Breast epithelium (tissue), 4 donors: Measurements from ENCODE around the gene TMPRSS6. TPM values are rescaled to one million over a fixed set of nuclear protein-coding genes. Genes with fewer than 3 reads are reported as not detected.
A peak's percentile ranks its signal among the peaks of the same experiment; 100 is the strongest.

Experiments used
- DNase-seq, 2 donors: peaks; one replicate each; pipeline ENCODE4 v3.0.0-alpha.2; 2019; ENCODE audit warnings: low spot score in 2 of 2
- H3K27ac ChIP-seq, 2 donors: fragments of 200-600 bp; sonication (generic) in 1 of 2; one replicate each; pipeline ENCODE4 v1.5.1; 2016 to 2019; ENCODE audit warnings: mild to moderate bottlenecking in 1 of 2
- H3K27me3 ChIP-seq, 2 donors: fragments of 200-600 bp; sonication (generic) in 1 of 2; one replicate each; pipeline versions ENCODE4 v1.5.1 to v1.6.0; 2017 to 2019; ENCODE audit warnings: control low read depth in 1 of 2, mild to moderate bottlenecking in 1 of 2
- H3K36me3 ChIP-seq: fragments of 200-600 bp; one replicate; pipeline ENCODE4 v1.5.1; 2019
- H3K4me1 ChIP-seq, 2 donors: fragments of 200-600 bp; sonication (generic); one replicate each; pipeline ENCODE4 v1.5.1; 2016 to 2019; ENCODE audit warnings: control low read depth in 1 of 2
- H3K4me3 ChIP-seq, 3 donors: fragments of 200-600 bp; sonication (generic); 1 replicate in 2 of 3; 2 replicates in 1 of 3; pipeline ENCODE4 v1.5.1; 2016 to 2019; ENCODE audit warnings: mild to moderate bottlenecking in 3 of 3, moderate library complexity in 2 of 3
- H3K9me3 ChIP-seq, 2 donors: fragments of 200-600 bp; sonication (generic) in 1 of 2; one replicate each; pipeline ENCODE4 v1.5.1; 2016 to 2019; ENCODE audit warnings: control low read depth in 1 of 2
- CTCF ChIP-seq, 3 donors: fragments of 450-650 bp; IDR thresholded peaks; one replicate each; pipeline ENCODE4 v1.5.1; 2016 to 2017; ENCODE audit warnings: antibody characterized with exemption in 3 of 3, mild to moderate bottlenecking in 3 of 3, moderate library complexity in 3 of 3
- POLR2A ChIP-seq: fragments of 450-650 bp; IDR thresholded peaks from one replicate; pipeline ENCODE4 v1.6.1; 2016; ENCODE audit warnings: antibody characterized with exemption, mild to moderate bottlenecking, moderate library complexity
- POLR2AphosphoS5 ChIP-seq, 3 donors: sonication (generic); formaldehyde crosslinking; IDR thresholded peaks; one replicate each; pipeline ENCODE4 v1.6.1; 2017; ENCODE audit warnings: antibody characterized with exemption in 3 of 3
- intact Hi-C: fragments of 100-400 bp; cut with DNase I; formaldehyde crosslinking; loops from one replicate; pipeline ENCODE4 v1.15.1; 2023; ENCODE audit warnings: low total_unique reads
- total RNA-seq, 3 donors: library from RNA; depleted of rRNA; stranded (reverse); fragments of >200 nt; gene quantifications; one replicate each; pipeline ENCODE4 v1.1.0, GENCODE V29; 2016

Gene TMPRSS6
- total RNA-seq, 3 donors from 2014 or later = 0.88 TPM; not detected in 2

GRCh38 chr22:37051391-37052385 lies 57.8 kb downstream of the TMPRSS6 start, which contains the start of gene KCTD17:
Gene KCTD17 (plus strand): TSS chr22:37051742. CDS start chr22:37051761, 19 bp downstream.
- Histone ChIP-seq H3K9me3 (no peaks in the 10 kb centered on the region), H3K27ac (no peak within 1 kb of the TSS), H3K4me1 (no peaks in the 10 kb centered on the region), H3K36me3 (no peaks in the 10 kb centered on the region), H3K4me3 (peak within 1 kb of the TSS; percentile 66 to 94 (median 69)), H3K27me3 (no peaks in the 10 kb centered on the region)
- TF ChIP-seq POLR2A (no peak), POLR2AphosphoS5 (IDR thresholded peaks at IDR 0.05) (no peak), CTCF (IDR thresholded peaks at IDR 0.05) (no peak)
- intact Hi-C loops = no loop called here
- no peak for DNase-seq

- Histone ChIP-seq H3K9me3 (no peaks in the 10 kb centered on the region), H3K27me3 (no peaks in the 10 kb centered on the region), H3K36me3 (no peaks in the 10 kb centered on the region), H3K4me3 (peak overlapping the region in 2 of 3 donors; percentile 66 to 94), H3K4me1 (no peaks in the 10 kb centered on the region), H3K27ac (no peak overlapping the region)
- no peak for TF ChIP-seq POLR2A
- intact Hi-C loops = no loop called here
- DNase-seq = no peak
These were observed 58.6 kb downstream of the TMPRSS6 start for GRCh38 chr22:37050913-37051312.

- Histone ChIP-seq H3K4me1 (no peaks in the 10 kb centered on the region), H3K4me3 (no peak overlapping the region), H3K27ac (no peak overlapping the region), H3K9me3 (no peaks in the 10 kb centered on the region), H3K27me3 (no peaks in the 10 kb centered on the region), H3K36me3 (no peaks in the 10 kb centered on the region)
- intact Hi-C loops = no loop called here
- DNase-seq = no peak
- TF ChIP-seq CTCF (IDR thresholded peaks at IDR 0.05) (no peak), POLR2AphosphoS5 (IDR thresholded peaks at IDR 0.05) (no peak), POLR2A (no peak)
These were observed 60.3 kb downstream of the TMPRSS6 start for GRCh38 chr22:37049224-37049623.

GRCh38 chr22:37048133-37048532 lies 61.4 kb downstream of the TMPRSS6 start:
- Histone ChIP-seq H3K27ac (no peak overlapping the region), H3K4me1 (no peaks in the 10 kb centered on the region), H3K27me3 (no peaks in the 10 kb centered on the region), H3K4me3 (no peak overlapping the region), H3K36me3 (no peaks in the 10 kb centered on the region), H3K9me3 (no peaks in the 10 kb centered on the region)
- no peak for TF ChIP-seq POLR2A
- intact Hi-C loops = no loop called here
- DNase-seq = no peak

- no peaks in the 10 kb centered on the region for H3K9me3 ChIP-seq
- H3K4me1 ChIP-seq = no peaks in the 10 kb centered on the region
- no peak overlapping the region for H3K27ac ChIP-seq
- H3K27me3 ChIP-seq = no peaks in the 10 kb centered on the region
- no peak for DNase-seq
- no peak overlapping the region for H3K4me3 ChIP-seq
- no peaks in the 10 kb centered on the region for H3K36me3 ChIP-seq
- TF ChIP-seq POLR2AphosphoS5 (IDR thresholded peaks at IDR 0.05) (no peak), POLR2A (no peak), CTCF (IDR thresholded peaks at IDR 0.05) (no peak)
- intact Hi-C loops = no loop called here
These were observed 62.5 kb downstream of the TMPRSS6 start for GRCh38 chr22:37047006-37047405.

- H3K4me3 ChIP-seq = no peak overlapping the region
- intact Hi-C loops = no loop called here
- no peaks in the 10 kb centered on the region for H3K27me3 ChIP-seq
- no peak overlapping the region for H3K27ac ChIP-seq
- no peak for DNase-seq
- TF ChIP-seq POLR2A (no peak), POLR2AphosphoS5 (IDR thresholded peaks at IDR 0.05) (no peak), CTCF (IDR thresholded peaks at IDR 0.05) (no peak)
- no peaks in the 10 kb centered on the region for H3K9me3 ChIP-seq
- no peaks in the 10 kb centered on the region for H3K36me3 ChIP-seq
- H3K4me1 ChIP-seq = no peaks in the 10 kb centered on the region
These were observed 62.9 kb downstream of the TMPRSS6 start for GRCh38 chr22:37046589-37046988.
